Fibroblast of skin of right quadriceps (primary cell): Measurements from ENCODE around the gene CROCC.
A peak's percentile ranks its signal among the peaks of the same experiment; 100 is the strongest.

Experiments used
- DNase-seq: peaks from one replicate; pipeline ENCODE4 v3.0.0-alpha.2; 2013

Gene CROCC

GRCh38 chr1:16991571-16991970 is 69.8 kb downstream of the CROCC start:
- no peak for DNase-seq

- DNase-seq, result no peak
Observed at GRCh38 chr1:16992102-16992501, 70.4 kb downstream of the CROCC start.

GRCh38 chr1:16992675-16993074 is 70.9 kb downstream of the CROCC start:
- DNase-seq, result no peak

GRCh38 chr1:16993521-16994038 is 71.8 kb downstream of the CROCC start:
- DNase-seq, result no peak

GRCh38 chr1:16996845-16997244 is 75.1 kb downstream of the CROCC start:
- no peak for DNase-seq

GRCh38 chr1:16998589-16998988 is 76.9 kb downstream of the CROCC start:
- no peak for DNase-seq

- DNase-seq, result no peak
Observed at GRCh38 chr1:16999863-17000262, 78.1 kb downstream of the CROCC start.

- no peak for DNase-seq
Observed at GRCh38 chr1:17001760-17002523, 80.2 kb downstream of the CROCC start.

GRCh38 chr1:17002524-17002902 is 80.8 kb downstream of the CROCC start:
- DNase-seq, result no peak

- no peak for DNase-seq
Observed at GRCh38 chr1:17004466-17005364, 83.0 kb downstream of the CROCC start.

GRCh38 chr1:17005365-17005740 is 83.6 kb downstream of the CROCC start:
- DNase-seq, result no peak

- DNase-seq, result no peak
Observed at GRCh38 chr1:17007121-17007520, 85.4 kb downstream of the CROCC start.

- DNase-seq, result no peak
Observed at GRCh38 chr1:17008208-17008855, 86.6 kb downstream of the CROCC start.

- DNase-seq, result no peak
Observed at GRCh38 chr1:17009706-17010105, 88.0 kb downstream of the CROCC start.

- no peak for DNase-seq
Observed at GRCh38 chr1:17011092-17011438, 89.3 kb downstream of the CROCC start.

- peak; percentile 59 for DNase-seq
Observed at GRCh38 chr1:17011439-17012307, 89.9 kb downstream of the CROCC start, which contains the start of gene ATP13A2. TSS of gene ATP13A2 (minus strand) at chr1:17011928. CDS start at chr1:17011738, 190 bp downstream.

- DNase-seq, result peak; percentile 29
Observed at GRCh38 chr1:17012775-17013490, 91.2 kb downstream of the CROCC start.

GRCh38 chr1:17013491-17014320 is 92.0 kb downstream of the CROCC start:
- DNase-seq, result no peak

GRCh38 chr1:17014671-17015567 is 93.2 kb downstream of the CROCC start:
- DNase-seq, result no peak

GRCh38 chr1:17016317-17016661 is 94.6 kb downstream of the CROCC start:
- peak; percentile 57 for DNase-seq
